Suppressor macrophage (primary cell): ENCODE measurements around the gene CA11.
A peak's percentile ranks its signal among the peaks of the same experiment; 100 is the strongest.
"Not testable (repeated sequence)": the region's sequence is repeated elsewhere in the genome, so short reads cannot be mapped to it uniquely, and the experiment has no call there.

Source experiments
- DNase-seq, 4 experiments: peaks; one replicate each; pipeline ENCODE4 v3.0.0-alpha.2; 2020 to 2022

Gene CA11

DNA sequence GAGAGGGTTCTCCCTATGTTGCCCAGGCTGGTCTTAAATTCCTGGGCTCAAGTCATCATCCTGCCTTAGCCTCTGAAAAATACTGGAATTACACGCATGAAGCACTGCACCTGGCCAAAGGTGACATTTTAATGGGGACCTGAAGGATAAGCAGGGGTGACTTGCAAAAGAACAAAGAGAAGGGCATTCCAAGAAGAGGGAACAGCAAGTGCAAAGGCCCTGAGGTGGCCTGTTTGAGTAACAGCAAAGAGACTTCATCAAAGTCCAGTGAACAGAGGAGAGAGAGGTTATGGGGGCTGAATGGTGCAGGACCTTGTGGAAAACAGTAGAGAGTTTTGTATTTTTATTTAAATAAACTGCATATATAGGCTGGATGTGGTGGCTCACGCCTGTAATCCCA is 4.1 kb downstream of the CA11 start:
- DNase-seq, result no peak

- DNase-seq, result no peak
Observed at GRCh38 chr19:48639483-48640375, 6.3 kb downstream of the CA11 start.

- no peak for DNase-seq
Observed at GRCh38 chr19:48638831-48639381, 7.1 kb downstream of the CA11 start.

GRCh38 chr19:48637948-48638830 is 7.8 kb downstream of the CA11 start:
- peak; percentile 86 to 93 (median 92) for DNase-seq

DNA sequence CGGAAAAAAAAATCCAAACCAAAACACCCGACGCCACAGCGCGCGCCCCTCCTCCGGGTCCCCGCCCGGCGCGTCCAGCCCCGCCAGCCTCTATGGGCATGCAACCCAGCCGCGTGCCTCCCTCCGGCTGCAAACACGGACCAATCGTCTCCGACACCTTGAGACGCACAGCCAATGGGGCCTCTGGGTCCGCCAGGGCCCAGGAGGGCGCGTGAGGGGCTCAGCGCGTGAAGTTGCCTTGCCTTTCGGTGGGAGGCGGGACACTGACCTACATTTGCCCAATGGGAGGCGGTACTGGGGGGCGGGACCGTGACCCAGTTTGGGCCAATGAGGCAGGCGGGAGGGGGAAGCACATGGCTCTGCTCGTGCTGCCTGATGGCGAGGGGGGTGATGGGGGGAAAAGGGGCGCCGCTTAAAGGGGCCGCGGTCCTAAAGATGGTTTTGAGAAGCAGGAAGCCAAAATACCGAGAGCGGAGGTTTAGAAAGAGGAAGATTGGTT is 8.5 kb downstream of the CA11 start:
- DNase-seq, result peak; percentile 99 to 100 (median 99)

GRCh38 chr19:48636859-48637448 is 9.0 kb downstream of the CA11 start, which contains the start of gene DBP:
Gene DBP (minus strand): TSS chr19:48637379. CDS start chr19:48636994, 385 bp downstream.
- DNase-seq, result peak; percentile 53 to 79 (median 64)

- peak; percentile 32 to 76 (median 55) for DNase-seq
Observed at GRCh38 chr19:48635966-48636858, 9.8 kb downstream of the CA11 start.

GRCh38 chr19:48635263-48635965 is 10.6 kb downstream of the CA11 start:
- peak; percentile 77 to 94 (median 86) for DNase-seq

DNA sequence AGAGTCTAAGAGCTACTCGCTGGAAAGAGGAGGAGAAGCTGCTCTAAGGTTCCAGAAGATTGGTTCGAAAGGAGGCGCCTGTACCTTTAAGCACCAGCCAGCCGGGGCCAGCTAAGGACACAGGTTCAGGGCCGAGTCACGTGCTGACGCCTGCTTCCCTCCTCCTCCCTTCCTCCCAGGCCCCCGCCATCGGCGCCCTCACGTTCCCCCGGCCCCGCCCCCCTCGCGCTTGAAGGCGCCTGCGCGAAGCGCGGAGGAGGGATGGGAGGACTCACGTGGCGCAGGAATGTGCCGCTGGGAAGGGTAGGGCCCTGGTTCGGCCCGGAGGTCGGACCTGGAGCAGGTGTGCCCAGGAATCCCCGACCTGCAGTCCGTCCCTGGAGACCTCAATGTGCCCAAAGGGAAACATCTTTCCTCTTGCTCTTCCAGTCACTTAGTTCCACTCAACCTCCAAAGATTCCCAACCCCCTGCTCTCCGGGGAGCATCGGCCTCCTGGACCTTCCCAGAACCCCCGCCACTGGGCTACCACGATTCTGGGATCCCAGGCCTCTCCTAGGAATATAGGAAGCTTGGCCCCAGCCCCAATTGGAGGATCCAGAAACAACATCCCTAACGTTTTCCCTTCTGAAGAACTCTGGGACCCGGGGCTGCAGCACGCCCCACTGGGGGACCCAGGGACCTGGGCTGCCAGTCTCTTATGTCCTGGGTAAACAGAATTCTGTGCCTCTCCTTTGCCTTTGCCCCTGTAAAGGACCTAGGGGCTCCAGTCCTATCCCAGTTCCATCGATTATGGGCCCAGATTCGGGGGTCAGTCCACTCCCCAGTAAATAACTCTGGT is 11.3 kb downstream of the CA11 start:
- DNase-seq, result peak; percentile 91 to 97 (median 94)

- DNase-seq, result no peak
Observed at GRCh38 chr19:48634036-48634342, 12.0 kb downstream of the CA11 start.

DNA sequence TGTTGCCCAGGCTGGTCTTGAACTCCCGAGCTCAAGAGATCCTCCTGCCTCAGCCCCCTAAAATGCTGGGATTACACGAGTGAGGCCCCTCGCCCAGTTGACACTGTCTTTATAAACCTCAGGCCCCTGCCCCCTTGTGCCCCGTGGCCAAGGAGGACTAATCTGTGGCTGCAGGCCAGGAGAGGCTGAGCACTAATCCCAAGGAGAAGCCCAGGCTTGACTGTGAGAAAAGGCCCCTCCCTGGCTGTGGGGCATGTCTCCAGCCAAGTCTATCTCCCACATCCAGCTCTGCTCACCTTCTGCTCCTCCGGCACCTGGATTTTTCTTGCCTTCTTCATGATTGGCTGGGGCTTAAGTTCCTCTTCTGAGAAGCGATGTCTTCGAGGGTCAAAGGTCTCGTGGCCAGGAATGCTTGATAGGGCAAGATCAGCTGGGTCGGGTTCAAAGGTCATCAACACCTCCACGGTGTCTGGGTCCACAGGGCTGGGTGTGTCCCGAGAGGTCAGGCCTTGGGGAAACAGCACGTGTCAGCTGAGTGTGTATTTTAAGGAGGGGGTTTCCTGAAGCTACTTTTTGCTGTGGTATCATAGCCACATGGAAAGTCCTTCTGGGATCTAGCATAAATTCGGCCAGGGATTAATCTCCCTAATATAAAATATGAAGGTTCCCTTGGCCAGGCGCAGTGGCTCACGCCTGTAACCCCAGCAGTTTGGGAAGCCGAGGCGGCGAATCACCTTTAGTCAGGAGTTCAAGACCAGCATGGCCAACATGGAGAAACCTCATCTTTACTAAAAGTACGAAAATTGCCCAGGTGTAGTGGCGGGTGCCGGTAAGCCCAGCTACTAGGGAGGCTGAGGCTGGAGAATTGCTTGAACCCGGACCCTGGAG is 12.6 kb downstream of the CA11 start:
- DNase-seq, result no peak

- peak; percentile 58 to 73 (median 71) for DNase-seq
Observed at GRCh38 chr19:48632692-48633147, 13.3 kb downstream of the CA11 start.

GRCh38 chr19:48632286-48632685 is 13.7 kb downstream of the CA11 start:
- DNase-seq, result not testable (repeated sequence)

DNA sequence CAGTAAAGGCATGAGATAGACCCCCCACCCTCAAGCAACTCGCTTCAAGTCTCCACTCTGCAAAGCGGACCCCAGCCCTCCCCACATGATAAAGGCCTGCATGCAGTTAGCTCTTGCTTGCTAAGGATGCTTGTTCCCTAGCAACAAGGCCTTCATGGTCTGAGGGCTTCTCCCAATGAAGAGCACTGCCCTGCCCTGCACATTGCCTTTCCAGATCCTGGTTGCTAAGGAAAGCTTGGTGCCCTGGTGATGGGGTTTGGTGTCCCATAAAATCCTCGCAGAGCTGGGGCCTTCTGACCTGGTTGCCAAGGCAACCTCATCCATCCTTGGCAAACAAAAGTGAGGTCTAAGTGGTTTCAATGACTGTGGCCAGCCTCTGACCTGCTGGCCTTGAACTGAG is 14.8 kb downstream of the CA11 start:
- DNase-seq, result no peak

- peak; percentile 22 to 65 (median 50) for DNase-seq
Observed at GRCh38 chr19:48630296-48631063, 15.5 kb downstream of the CA11 start.

- DNase-seq, result peak in 1 of 4 experiments; percentile 35
Observed at GRCh38 chr19:48629599-48630295, 16.2 kb downstream of the CA11 start.

- no peak for DNase-seq
Observed at GRCh38 chr19:48629297-48629598, 16.7 kb downstream of the CA11 start.
